HG03520 (cell line): ENCODE results near the gene KCNN2.

Source experiments
- ATAC-seq: cut with Tn5 transposase; IDR thresholded peaks from one replicate; pipeline ENCODE4 v1.9.1; 2021; ENCODE audit warnings: mild to moderate bottlenecking, moderate library complexity; ENCODE audit not compliant: unreplicated experiment

KCNN2 gene

DNA sequence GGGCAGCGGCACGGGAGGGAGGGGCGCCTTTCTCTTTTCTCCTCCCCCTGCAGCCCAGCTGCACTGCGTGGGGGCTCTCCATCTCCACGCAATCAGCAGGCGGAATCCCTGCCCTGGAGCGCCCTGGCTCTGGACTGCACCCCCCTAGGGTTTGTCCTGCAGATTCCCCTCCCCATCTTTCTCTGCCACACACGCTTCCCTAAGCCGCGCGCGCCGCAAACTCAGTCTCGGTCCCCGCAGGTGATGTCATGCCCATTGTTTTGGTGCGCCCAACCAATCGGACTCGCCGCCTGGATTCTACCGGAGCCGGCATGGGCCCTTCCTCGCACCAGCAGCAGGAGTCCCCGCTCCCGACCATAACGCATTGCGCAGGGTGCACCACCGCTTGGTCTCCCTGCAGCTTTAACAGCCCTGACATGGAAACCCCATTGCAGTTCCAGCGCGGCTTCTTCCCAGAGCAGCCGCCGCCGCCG, at the start of gene KCNN2:
Gene KCNN2, plus strand, starts transcription at position 347 of the 473 bp plus-strand sequence. Its CDS starts 70 bp downstream, at position 417.
- peak; percentile 57 for ATAC-seq

- ATAC-seq, result no peak
Observed at GRCh38 chr5:114312658-114313057, 49.2 kb upstream of the KCNN2 start.

DNA sequence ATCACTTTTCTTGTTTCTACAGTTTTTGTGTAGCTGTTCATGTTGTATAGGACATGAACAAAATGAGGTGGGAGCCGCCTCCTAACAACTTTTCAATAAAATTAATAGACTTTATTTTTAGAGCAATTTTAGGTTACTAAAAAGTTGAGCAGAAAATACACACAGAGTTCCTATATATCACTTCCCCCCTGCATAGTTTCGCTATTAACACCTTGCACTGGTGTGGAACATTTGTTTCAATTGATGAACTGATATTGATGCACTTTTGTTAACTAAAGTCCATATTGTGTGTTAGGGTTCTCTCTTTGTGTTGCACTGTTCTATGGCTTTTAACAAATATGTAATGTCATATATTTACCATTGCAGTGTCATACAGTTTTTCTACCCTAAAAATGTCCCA, 47.8 kb upstream of the KCNN2 start:
- ATAC-seq, result no peak

DNA sequence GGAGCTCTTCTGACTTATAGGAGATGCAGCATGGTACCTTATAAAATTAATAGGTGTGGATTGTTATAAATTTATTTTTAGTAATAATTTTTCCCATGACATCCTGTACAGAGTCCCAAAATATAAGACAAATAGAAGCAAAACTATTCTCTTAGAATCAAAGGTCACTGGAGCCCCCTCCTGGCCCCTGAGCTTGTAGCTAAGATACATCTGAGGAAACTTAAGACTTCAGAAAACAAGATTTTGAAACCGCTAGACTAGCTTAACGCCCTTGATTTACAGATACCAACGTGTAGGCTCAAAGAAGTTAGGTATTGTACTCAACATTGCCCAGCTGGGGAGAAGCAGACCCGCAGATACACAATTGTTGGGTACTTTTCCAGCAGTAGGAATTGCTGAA, 45.7 kb upstream of the KCNN2 start:
- ATAC-seq, result no peak

DNA sequence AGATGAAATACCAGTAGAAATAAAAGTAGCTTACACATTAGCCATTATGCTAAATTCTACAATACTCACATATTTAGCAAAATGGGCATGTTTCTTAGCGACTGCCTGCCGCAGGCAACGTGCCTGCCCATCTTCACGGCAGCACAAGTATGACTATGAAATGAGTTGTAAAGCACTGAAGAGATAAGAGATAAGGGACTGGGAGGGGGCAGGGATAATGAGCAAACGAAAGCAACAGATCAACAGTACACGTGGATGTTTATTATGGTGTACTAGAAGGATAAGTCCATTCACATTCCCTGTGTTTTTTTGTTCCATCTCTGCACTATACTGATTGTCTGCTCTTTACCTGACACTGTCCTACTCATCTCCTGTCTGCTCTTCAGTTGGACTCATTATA, 44.1 kb upstream of the KCNN2 start:
- ATAC-seq, result no peak

GRCh38 chr5:114319236-114319635, 42.6 kb upstream of the KCNN2 start:
- ATAC-seq, result no peak

DNA sequence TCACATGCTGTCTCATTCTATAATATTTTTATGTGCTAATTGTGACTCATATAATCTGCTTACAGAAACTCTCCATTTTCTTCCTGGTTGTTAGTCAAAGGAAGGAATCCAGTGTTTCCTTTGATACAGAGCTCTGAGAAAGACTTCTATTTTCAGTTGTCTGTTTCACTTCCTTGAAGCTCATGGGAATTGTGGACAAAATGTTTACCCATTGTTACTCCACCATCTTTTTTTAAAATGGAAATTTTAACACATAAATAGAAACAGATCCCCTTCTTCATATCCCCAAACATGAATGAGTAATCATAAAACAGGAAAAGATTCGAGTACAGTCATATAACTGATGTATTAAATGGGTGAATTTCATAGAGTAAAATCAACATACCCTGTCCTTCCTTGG, 42.0 kb upstream of the KCNN2 start:
- no peak for ATAC-seq

- ATAC-seq, result no peak
Observed at GRCh38 chr5:114324282-114324681, 37.6 kb upstream of the KCNN2 start.

DNA sequence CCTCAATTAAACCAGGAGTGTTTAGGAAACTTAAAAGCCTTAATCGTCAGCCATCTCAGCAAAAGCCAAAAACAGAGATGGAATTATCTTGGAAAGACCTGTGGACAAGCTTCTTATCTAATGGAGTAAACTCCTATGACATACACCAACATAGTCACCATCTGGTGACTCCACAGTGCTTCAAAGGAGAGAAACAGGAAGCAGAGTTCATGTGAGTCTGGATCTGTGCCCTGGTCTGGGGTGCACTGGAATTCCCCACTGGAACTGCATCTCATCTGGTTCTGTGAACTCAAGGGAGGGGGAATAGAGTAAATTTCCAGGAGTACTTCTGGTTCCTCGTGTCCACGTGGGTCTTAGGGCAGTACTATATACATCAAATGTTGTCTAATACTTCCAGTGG, 36.3 kb upstream of the KCNN2 start:
- ATAC-seq, result no peak

DNA sequence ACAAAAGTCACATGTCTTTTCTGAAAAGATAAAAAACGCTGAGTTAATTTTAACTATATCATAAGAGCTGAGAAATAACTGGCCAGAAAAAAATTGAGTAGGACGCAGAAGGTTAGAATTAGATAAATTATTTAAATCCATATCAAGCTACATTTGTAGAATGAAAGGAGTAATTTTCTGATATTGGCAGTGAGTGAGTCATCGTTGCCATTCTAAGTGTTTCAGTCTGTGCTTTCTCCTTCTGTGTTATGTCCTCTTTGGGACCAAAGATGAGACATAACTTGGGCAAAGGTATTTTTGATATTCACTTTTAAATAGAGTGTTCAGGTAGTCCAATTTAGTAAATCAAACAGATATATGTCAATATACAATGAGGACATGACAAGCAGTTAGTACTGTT, 34.4 kb upstream of the KCNN2 start:
- no peak for ATAC-seq

DNA sequence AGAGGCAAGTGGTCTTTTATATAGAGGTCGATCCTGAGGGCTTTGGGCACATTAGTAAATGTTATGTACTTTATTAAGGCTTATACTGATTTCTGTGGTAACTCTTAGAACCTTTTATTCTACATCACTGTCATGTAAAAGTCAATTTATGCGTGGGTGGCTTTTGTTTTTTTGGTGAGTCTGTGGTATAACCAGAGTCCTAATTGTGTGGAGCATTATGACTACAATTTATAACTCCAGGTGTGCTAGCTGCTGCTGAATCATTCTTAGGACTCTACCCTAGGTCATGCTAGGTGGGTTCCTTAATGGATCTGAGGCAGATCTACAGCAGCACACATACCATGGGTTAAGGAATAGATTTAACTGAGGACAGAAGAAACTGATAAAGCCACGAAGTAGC, 33.9 kb upstream of the KCNN2 start:
- peak; percentile 60 for ATAC-seq

- ATAC-seq, result no peak
Observed at GRCh38 chr5:114330916-114331531, 30.8 kb upstream of the KCNN2 start.

- ATAC-seq, result no peak
Observed at GRCh38 chr5:114332493-114332892, 29.4 kb upstream of the KCNN2 start.

DNA sequence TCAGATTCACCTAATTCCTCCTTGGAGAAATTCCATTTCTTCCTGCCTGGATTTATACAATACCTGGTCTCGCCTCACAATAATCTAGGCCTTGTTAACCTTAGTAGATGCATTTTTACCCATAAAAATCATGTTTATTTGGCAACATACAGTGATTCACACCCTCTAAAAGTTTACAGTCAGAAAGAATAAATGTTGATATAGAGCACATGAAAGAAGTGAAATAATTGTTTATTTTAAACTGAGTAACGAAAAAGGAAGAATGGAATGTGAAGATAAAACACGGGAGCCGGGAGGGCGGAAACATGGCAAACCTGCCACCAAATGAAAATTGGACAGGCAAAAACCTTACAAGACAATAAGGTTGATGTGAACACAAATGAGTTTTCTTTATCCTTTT, 28.9 kb upstream of the KCNN2 start:
- ATAC-seq, result no peak

DNA sequence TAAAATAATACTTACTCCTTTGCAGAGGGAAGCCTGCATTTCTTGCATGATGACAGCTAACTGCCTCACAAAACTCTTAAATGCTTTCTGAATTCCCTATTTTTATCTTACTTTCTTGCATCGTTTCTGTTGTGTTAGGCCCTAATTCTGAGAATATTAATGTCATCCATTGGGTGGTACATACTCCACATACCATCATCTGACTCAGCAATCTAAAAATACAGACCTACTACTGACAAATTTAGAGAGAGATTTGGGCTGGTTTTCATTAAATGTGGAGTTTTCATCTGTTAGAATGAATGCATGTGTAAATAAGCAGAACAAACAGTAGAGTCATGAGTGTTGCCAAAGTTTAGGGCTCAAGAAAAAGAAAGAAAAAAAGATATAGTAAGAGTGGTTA, 26.5 kb upstream of the KCNN2 start:
- ATAC-seq, result no peak

DNA sequence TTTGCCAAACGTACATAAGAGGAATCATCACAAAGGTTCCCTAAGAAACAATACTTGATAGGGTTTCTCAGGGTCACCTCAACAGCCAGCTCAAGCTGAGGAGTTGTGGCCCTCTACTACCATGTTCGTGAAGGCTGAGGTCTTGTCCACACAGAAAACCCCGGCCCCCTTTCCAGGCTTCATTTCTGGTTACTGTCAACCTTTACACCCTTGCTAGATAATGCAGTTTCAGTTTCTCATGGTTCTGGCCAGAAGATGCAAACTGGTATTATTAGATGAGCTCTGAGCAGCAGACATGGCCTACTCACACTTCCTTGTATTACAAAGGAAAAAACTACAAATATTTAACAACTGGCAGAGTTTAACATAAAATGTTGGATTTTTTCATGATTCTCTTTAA, 22.8 kb upstream of the KCNN2 start:
- no peak for ATAC-seq

DNA sequence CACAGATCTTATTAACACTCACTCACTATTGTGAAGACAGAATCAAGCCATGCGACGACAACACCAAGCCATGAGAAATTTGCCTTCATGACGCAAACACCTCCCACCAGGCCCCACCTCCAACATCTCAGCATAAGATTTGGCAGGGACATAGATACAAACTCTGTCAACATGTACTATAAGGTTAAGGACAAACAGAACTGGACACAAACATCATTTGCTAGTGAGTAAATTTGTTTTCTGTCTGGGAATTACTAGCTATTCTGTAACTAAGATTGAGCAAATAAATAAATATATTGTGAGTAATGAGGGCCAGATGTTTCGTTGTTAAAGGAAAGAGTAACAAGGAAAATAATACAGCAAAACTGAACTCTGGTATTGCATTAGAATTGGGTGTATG, 15.7 kb upstream of the KCNN2 start:
- ATAC-seq, result no peak

DNA sequence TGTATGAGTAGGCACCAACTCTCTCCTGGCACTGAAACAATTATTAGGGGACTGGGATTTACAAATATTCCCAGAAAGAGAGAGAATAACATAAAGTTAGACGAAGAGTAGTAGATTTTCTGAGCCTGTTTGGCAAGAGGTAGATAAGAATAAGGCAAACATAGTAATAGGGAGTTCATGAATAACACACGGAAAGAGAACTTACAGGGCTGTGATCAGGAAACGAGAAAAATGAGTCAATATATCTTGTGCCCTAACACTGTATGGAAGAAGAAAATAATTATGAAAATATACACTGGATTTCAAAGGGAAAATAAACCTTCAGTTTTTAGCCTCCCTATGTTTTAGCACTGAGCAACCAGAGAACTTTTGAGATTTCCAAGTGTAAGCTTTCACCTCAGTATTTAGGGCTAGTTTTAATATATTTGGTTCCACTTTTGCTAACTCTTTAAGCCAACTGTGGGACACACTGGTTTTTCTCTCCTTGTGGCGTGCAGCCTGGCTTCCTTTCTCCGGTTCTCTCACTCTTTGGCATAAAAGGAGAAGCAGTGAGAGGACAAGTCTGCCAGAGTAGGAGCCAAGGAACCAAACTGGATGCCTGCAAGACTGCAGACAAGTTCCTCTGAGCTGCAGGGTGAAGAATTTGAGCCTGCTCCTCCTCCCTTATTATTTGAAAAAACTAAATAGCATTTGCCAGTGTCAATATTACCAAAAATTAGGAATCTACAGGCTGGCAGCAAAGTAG, 6.6 kb upstream of the KCNN2 start:
- ATAC-seq, result no peak

GRCh38 chr5:114358329-114358728, 3.5 kb upstream of the KCNN2 start:
- no peak for ATAC-seq

DNA sequence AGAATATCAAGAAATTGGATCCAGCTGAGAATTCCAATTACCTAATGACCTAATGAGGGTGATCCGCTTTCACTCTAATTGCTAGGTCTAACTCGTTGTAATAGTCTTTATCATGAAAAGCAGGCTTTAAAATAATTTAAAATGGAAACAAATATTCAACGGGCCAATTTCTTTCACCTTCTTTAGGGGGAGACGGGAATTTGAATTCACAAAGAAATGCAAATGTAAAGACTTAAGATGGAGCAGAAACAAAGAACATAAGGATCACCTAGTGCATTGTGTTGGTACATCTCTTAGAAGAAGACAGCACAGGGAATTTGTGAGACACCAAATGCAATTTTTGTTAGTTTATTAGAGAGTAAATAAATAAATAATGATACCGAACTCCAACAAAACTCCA, 1.5 kb upstream of the KCNN2 start:
- ATAC-seq, result no peak

DNA sequence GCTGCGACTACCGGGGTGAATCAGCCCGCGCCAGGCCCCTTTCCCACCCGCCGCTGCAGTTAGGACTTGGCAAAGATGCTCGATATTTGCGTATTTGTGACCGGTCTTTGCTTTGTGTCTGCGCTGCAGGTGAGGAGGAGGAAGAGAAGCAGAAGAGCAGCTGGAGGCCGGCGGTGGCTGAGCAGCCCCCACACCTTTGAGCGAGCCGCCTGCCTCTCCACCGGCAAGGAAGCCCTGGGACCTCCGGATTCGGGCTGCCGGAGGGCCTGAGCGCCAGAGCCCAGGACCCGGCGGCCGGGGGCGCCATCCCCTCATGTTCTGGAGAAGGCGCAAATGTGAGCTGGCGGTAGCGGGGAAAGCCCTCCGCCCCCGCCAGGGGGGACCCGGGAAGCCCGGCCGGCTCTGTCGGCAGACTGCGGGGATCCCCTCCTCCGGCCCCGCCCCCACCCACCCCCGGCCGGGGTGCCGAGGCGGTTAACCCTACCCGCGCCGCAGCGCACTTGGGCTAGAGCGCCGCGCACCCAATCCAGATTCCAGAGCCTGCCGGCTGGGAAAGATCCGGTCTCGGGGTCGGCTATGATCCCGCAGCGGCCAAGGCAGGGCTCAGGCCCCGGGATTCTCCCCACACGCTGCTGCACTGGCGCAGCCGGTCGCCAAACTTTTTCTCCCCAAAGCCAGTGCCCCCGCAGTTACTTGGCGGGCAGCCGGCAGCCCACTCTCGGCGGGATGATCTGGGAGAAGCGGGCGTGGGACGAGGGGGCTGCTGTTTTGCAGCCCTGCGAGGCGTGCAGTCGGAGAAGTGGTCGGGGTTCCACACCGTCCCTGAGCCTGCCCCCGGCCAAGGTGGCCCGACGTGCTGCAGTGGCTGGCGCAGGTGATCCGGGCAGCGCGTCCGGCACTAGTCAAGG, 800 bp upstream of the KCNN2 start:
- peak; percentile 29 for ATAC-seq
